Activated CD8-positive, alpha-beta memory T cell treated with anti-CD3 and anti-CD28 coated beads for 24 hours (primary cell): Measurements from ENCODE around the gene ADAMTSL3.
"Not testable (repeated sequence)": the region's sequence is repeated elsewhere in the genome, so short reads cannot be mapped to it uniquely, and the experiment has no call there.

Source experiments
- DNase-seq: peaks from one replicate; pipeline ENCODE4 v3.0.0-alpha.2; 2020

ADAMTSL3 gene

GRCh38 chr15:83928878-83929418 lies 275.0 kb downstream of the ADAMTSL3 start:
- no peak for DNase-seq

DNA sequence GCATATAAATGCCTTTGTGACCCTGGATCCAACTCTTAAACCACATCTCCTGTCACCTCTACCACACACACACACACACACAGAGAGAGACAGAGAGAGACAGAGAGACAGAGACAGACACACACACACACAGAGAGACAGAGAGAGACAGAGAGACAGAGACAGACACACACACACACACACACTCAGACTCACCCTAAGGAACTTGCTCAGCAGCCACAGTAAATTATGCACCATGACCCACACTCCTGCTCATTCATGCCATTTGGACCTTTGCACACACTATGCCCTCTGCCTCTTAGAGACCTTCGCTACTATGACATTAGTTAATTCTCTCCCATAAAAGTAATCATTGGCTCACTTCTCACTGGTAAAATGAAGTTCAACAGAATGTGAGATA lies 275.7 kb downstream of the ADAMTSL3 start:
- DNase-seq, result no peak

DNA sequence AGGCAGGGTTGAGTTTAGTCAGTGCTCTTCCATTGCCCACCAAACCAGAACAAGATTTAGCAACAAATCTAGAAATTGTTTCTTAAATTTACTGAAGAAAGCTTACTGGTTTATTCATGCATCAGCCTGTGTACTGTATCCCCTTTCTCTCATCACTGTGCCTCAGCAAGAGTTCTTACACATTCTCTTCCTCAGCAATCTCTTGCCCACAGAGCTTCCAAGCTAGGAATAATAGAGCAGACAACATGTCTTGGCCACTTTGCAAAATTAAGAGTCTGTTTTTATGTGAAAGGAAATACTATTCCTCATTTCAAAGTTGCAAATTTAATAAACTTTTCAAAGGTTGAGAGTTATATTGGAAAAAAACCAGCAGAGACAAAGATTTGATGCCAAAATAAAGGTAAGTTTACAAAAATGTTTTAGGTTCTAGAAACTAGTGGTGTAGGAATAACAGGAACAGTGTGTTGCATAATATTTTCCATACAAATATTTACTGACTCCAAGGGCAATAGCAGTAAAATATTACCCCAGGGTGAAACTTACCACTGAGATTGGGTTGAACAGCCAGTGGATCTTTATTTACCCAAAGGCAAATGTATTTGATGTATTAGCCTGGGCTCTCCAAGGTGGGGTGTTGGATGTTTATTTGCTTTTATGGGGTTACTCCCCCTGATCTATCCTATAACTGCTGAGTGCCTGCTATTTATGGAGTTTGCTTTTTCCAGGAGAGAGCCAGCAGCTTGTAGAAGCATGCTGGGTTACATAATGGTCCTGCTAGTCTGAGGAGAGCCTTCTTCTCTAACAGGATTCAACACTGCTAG lies 276.7 kb downstream of the ADAMTSL3 start:
- no peak for DNase-seq

GRCh38 chr15:83935774-83936173 lies 281.9 kb downstream of the ADAMTSL3 start:
- no peak for DNase-seq

DNA sequence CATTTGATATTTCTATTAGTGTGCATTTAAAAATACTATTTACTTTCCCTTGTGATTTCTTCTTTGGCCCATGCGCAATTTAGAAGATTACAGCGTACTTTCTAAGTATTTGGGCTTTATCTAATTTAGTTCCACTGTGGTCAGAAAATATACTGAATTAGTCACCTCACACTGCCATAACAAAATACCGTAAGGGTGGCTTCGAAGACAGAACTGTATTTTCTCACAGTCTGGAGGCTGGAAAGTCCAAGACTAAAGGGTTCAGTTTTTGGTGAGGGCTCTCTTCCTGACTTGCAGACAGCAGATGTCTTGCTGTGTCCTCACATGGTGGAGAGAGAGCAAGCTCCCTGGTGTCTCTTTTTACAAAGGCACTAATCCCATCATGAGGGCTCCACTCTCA lies 286.2 kb downstream of the ADAMTSL3 start:
- no peak for DNase-seq

GRCh38 chr15:83943043-83943442 lies 289.1 kb downstream of the ADAMTSL3 start:
- no peak for DNase-seq

DNA sequence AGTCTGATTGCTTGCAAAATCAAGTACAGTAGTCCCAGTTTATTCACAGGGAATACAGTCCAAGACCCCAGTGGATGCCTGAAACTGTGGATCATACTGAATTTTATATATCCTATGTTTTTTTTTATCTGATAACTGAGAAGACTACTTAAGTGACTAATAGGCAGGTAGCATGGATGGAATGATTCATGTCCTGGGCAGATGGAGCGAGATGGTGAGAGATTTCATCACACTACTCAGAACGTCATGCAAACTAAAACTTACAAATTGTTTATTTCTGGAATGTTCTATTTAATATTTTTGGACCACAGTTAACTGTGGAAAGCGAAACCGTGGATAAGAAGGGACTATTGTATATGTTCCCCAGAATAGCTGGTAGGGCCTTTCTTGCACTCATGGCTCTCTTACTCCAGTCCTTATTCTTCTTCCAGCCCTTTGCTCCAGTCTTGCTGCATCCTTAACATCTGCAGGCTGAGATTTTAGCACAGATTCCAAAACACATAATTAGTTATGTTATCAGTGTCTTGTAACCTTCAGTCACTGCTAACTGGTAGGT lies 290.0 kb downstream of the ADAMTSL3 start:
- no peak for DNase-seq

DNA sequence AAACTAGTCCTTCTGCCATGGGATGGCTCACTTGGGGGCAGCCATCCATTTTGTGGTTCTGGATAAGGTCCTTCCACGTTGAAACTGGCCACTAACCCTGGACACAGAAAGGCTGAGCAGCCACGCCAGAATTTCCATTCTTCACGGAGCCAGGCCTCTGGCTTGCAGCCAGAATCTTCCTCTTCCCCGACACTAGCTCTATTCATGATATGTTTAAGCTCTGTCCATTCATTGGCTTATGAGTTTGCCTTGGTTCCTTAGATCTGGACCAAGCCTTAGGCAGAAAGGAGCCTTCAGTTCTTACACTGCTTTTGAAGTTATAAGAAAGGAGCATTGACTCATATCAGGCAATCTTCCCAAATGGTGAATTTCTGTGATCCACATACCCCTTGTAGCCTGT lies 293.2 kb downstream of the ADAMTSL3 start:
- no peak for DNase-seq

- no peak for DNase-seq
These were observed 300.6 kb downstream of the ADAMTSL3 start for GRCh38 chr15:83954506-83954905.

DNA sequence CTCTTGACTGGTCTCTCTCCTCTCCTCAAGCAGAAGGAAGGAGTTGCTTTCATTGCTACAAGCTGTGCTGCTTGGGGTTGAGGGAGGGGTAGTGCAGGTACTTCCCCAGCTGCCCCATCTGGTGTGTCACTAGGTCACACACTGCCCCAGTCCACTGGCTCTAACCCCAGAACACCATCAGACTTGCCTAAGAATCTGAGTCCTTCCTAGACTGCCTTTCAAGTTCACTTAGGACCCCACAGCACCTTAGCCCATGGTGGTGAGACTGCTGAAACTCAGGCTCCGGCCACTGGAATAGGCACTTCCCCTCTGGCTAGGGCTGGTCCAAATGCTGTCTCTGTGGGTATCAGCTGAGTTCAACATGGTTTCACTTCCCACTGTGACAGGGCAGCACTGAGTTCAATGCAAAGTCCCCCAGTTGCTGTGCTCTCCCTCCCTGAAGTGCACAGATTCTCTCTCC lies 301.9 kb downstream of the ADAMTSL3 start:
- DNase-seq, result no peak

GRCh38 chr15:83956887-83957286 lies 303.0 kb downstream of the ADAMTSL3 start:
- no peak for DNase-seq

DNA sequence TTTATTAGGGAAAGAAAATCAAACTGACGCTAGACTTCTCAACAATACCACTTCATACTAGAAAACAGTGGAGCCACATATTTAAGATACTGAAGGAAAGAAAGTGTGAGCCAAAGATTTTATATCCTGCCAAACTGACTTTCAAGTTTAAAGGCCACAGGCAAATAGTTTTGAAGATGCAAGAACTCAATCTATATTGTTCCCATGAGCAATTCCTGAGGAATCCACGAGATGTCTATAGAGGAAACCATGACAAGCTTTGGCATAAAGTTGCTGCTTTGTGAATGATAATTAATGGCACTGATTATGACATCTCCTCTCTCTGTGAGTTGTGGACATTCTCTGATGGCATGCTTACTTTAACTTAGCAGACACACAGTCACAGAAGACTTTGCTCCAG lies 305.6 kb downstream of the ADAMTSL3 start:
- no peak for DNase-seq

DNA sequence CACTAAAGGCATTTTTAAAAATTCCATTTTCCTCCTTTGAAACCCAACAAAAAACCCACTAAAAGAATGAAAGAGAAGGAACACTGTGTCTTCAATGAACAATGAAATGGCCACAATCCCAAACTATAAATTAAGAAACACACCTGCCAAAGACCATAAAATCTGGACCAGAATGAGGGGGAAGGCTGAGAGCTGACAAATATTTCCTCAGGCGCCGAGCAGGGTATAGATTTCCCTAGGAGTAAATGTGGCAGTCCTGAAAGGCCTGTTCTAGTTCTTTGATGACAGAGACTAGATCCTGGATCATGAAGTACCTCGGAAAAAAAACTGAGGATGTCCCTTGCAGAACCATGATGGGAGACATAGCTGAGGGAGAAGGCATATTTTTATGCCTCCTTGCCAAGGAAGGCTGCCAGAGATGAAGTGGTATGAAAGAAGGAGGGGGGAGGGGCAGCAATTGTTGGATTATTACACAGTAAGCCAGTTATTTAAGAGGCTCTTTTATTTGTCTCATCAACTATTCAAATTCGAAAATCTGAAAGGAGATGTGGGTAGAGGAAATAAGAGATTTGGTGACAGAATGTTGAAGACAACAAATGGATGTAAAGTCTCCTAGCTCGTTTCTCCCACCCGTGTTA lies 306.4 kb downstream of the ADAMTSL3 start:
- no peak for DNase-seq

GRCh38 chr15:83961311-83961710 lies 307.4 kb downstream of the ADAMTSL3 start:
- no peak for DNase-seq

DNA sequence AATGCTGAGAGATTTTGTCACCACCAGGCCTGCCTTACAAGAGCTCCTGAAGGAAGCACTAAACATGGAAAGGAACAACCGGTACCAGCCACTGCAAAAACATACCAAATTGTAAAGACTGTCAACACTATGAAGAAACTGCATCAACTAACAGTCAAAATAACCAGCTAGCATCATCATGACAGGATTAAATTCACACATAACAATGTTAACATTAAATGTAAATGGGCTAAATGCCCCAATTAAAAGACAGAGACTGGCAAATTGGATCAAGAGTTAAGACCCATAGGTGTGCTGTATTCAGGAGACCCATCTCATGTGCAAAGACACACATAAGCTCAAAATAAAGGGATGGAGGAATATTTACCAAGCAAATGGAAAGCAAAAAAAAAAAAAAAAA lies 311.0 kb downstream of the ADAMTSL3 start:
- DNase-seq, result not testable (repeated sequence)

GRCh38 chr15:83970295-83970890 lies 316.5 kb downstream of the ADAMTSL3 start:
- DNase-seq, result no peak

- DNase-seq, result no peak
These were observed 318.1 kb downstream of the ADAMTSL3 start for GRCh38 chr15:83971992-83972391.

- no peak for DNase-seq
These were observed 319.9 kb downstream of the ADAMTSL3 start for GRCh38 chr15:83973816-83974215.

DNA sequence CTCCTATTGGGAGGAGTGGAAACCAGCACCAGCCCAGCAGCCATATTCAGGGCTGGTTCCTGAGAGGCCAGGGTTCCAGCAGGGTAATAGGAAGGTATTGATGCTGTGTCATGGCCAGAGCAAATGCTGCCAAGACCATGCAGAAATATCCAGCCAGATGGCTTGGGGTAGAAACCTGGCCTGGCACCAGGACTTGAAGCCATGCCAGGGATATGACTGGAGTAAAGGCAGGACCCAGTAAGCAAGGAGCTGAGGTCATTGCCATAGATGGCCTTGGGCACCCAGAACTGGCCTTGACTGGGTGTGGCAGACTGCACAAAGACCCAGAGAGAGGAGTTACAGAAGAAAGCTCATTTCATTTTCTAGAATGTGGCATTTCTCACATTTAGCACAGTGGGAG lies 324.1 kb downstream of the ADAMTSL3 start:
- DNase-seq, result no peak

GRCh38 chr15:83978588-83978987 lies 324.7 kb downstream of the ADAMTSL3 start:
- no peak for DNase-seq

DNA sequence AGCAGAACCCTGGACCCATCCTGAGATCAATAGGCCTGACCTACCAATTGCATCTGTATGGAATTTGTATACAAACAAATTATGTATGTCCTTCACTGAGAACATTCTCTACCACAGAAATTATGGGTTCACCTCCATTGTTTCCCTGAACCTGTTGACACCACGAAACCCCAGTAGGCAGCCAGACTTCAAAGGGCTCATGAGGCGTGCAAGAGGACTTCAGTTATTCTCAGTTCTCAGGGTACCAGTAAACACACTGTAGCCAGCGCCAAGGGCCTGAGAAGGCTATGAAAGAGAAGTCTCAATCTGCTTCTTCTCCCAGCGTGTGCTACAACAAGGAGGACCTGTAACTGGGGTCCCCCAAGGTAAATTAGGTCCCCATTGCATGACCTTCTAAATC lies 326.7 kb downstream of the ADAMTSL3 start:
- no peak for DNase-seq

- DNase-seq, result no peak
These were observed 328.8 kb downstream of the ADAMTSL3 start for GRCh38 chr15:83982748-83983147.
